Measurements from ENCODE around the gene BRD4.

DNA sequence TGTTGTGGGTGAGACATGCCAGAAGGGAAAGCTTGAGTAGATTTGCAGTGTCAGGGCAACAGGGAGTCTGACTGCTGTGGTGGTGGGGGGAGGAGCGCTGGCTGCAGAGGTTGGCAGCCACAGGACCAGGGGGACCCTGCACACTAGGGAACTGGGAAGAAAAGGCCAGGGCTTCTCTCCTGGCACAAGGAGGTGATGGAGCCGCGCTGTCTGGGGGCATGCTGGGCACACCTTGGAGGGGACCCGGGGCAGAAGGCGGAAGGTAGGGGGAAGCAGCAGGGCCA is 86.2 kb downstream of the BRD4 start:
- TF ChIP-seq, protein P1, sequence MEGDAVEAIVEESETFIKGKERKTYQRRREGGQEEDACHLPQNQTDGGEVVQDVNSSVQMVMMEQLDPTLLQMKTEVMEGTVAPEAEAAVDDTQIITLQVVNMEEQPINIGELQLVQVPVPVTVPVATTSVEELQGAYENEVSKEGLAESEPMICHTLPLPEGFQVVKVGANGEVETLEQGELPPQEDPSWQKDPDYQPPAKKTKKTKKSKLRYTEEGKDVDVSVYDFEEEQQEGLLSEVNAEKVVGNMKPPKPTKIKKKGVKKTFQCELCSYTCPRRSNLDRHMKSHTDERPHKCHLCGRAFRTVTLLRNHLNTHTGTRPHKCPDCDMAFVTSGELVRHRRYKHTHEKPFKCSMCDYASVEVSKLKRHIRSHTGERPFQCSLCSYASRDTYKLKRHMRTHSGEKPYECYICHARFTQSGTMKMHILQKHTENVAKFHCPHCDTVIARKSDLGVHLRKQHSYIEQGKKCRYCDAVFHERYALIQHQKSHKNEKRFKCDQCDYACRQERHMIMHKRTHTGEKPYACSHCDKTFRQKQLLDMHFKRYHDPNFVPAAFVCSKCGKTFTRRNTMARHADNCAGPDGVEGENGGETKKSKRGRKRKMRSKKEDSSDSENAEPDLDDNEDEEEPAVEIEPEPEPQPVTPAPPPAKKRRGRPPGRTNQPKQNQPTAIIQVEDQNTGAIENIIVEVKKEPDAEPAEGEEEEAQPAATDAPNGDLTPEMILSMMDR (IDR thresholded peaks at IDR 0.05 in 2 of 3, conservative IDR thresholded peaks at IDR 0.05 in 1 of 3; ENCODE audit: control insufficient read depth in 2 of 3, extremely low read depth in 1 of 3, insufficient read depth in 1 of 3, low read depth in 3 of 3, low read length in 3 of 3) = no peak
- TF ChIP-seq CEBPB (IDR thresholded peaks at IDR 0.05; ENCODE audit: borderline replicate concordance in 1 of 2, low read depth in 2 of 2, low read length in 2 of 2) (no peak), JUNB (IDR thresholded peaks at IDR 0.05) (no peak), POLR2AphosphoS5 (IDR thresholded peaks at IDR 0.05; ENCODE audit: low read length) (no peak)
- TF ChIP-seq, protein P2, sequence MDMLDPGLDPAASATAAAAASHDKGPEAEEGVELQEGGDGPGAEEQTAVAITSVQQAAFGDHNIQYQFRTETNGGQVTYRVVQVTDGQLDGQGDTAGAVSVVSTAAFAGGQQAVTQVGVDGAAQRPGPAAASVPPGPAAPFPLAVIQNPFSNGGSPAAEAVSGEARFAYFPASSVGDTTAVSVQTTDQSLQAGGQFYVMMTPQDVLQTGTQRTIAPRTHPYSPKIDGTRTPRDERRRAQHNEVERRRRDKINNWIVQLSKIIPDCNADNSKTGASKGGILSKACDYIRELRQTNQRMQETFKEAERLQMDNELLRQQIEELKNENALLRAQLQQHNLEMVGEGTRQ (IDR thresholded peaks at IDR 0.05; ENCODE audit: borderline replicate concordance, low read depth, low read length) = no peak
